IMR-90 (cell line): ENCODE results near the gene PGGT1B. TPM values are rescaled to one million over a fixed set of nuclear protein-coding genes. Genes with fewer than 3 reads are reported as not detected.

Experiments
- ATAC-seq: fragments of 200-7000 bp; cut with Tn5 transposase; 2 replicates; pipeline ENCODE4 v1.9.1; 2020; ENCODE audit warnings: low read depth, mild to moderate bottlenecking, moderate library complexity
- BruUV-seq: library from RNA; stranded (reverse); fragments of 400-500 nt; replicated peaks from 2 replicates; lab custom pipeline; 2021; lab: Mats Ljungman, UMichigan
- CTCF ChIA-PET: fragments of 300-600 bp; formaldehyde crosslinking; extraction: SDS; loops from one replicate; lab custom pipeline; 2021; ENCODE audit warnings: antibody characterized with exemption; lab: Yijun Ruan, JAX
- POLR2A ChIA-PET: fragments of 300-600 bp; sonication (Branson Sonifier 250); formaldehyde crosslinking; loops from one replicate; lab custom pipeline; 2022; ENCODE audit warnings: antibody characterized with exemption; ENCODE audit not compliant: unreplicated experiment; lab: Charles Lee
- DNase-seq: peaks from one replicate; pipeline ENCODE4 v3.0.0; 2013
- H2AFZ ChIP-seq: replicated peaks from 2 replicates; pipeline ENCODE3; 2013; ENCODE audit warnings: low read length, mild to moderate bottlenecking; ENCODE audit not compliant: poor library complexity
- H2AK5ac ChIP-seq: 2 replicates; pipeline ENCODE4 v1.6.1; 2013; ENCODE audit warnings: low read depth, low read length, inconsistent platforms
- H2AK9ac ChIP-seq: replicated peaks from 2 replicates; pipeline ENCODE3; 2013; ENCODE audit warnings: mild to moderate bottlenecking, low read depth, low read length, moderate library complexity; ENCODE audit not compliant: poor library complexity
- H2BK120ac ChIP-seq: 2 replicates; pipeline ENCODE4 v1.6.1; 2013; ENCODE audit warnings: low read depth, low read length, inconsistent platforms
- H2BK15ac ChIP-seq: 3 replicates; pipeline ENCODE4 v1.6.1; 2013; ENCODE audit warnings: low read depth, low read length, inconsistent platforms
- H2BK20ac ChIP-seq: 2 replicates; pipeline ENCODE4 v1.6.1; 2013; ENCODE audit warnings: low read depth, mild to moderate bottlenecking, inconsistent platforms, low read length, moderate library complexity
- H2BK5ac ChIP-seq: 2 replicates; pipeline ENCODE4 v1.6.1; 2013; ENCODE audit warnings: mild to moderate bottlenecking, low read depth, low read length, inconsistent platforms; ENCODE audit not compliant: poor library complexity, severe bottlenecking
- H3K14ac ChIP-seq: replicated peaks from 2 replicates; pipeline ENCODE4 v1.6.1; 2013; ENCODE audit warnings: low read depth, low read length, inconsistent platforms
- H3K18ac ChIP-seq: 2 replicates; pipeline ENCODE4 v1.6.1; 2013; ENCODE audit warnings: low read depth, low read length, control low read depth
- H3K23ac ChIP-seq: 2 replicates; pipeline ENCODE4 v1.6.1; 2013; ENCODE audit warnings: low read depth, low read length, inconsistent platforms
- H3K27ac ChIP-seq: 2 replicates; pipeline ENCODE4 v1.5.1; 2013; ENCODE audit warnings: mild to moderate bottlenecking, control low read depth, low read length; ENCODE audit not compliant: insufficient read depth
- H3K27me3 ChIP-seq: 2 replicates; pipeline ENCODE4 v1.6.1; 2013; ENCODE audit warnings: low read length; ENCODE audit not compliant: control insufficient read depth, insufficient read depth
- H3K36me3 ChIP-seq: 2 replicates; pipeline ENCODE4 v1.6.1; 2013; ENCODE audit warnings: low read length, mixed read lengths; ENCODE audit not compliant: control insufficient read depth, insufficient read depth
- H3K4ac ChIP-seq: 2 replicates; pipeline ENCODE4 v1.6.1; 2013; ENCODE audit warnings: low read depth, low read length, inconsistent platforms
- H3K4me1 ChIP-seq: 2 replicates; pipeline ENCODE4 v1.6.1; 2013; ENCODE audit warnings: low read length, mixed read lengths; ENCODE audit not compliant: control insufficient read depth, insufficient read depth
- H3K4me2 ChIP-seq: 2 replicates; pipeline ENCODE4 v1.6.1; 2013; ENCODE audit warnings: low read depth, mild to moderate bottlenecking, control low read depth, low read length, moderate library complexity
- H3K4me3 ChIP-seq: 2 replicates; pipeline ENCODE4 v1.5.1; 2013; ENCODE audit warnings: low read depth, mild to moderate bottlenecking, control low read depth, low read length, moderate library complexity; ENCODE audit not compliant: insufficient read depth
- H3K56ac ChIP-seq: 2 replicates; pipeline ENCODE4 v1.6.1; 2013; ENCODE audit warnings: low read length, inconsistent platforms; ENCODE audit not compliant: insufficient read depth; ENCODE audit errors: extremely low read depth
- H3K79me1 ChIP-seq, 2 experiments: 2 replicates each; pipeline ENCODE4 v1.6.1; 2013; ENCODE audit warnings: low read length in 2 of 2, inconsistent platforms in 1 of 2, low read depth in 1 of 2
- H3K9ac ChIP-seq: 2 replicates; pipeline ENCODE4 v1.6.1; 2013; ENCODE audit warnings: low read depth, low read length, control low read depth
- H3K9me1 ChIP-seq: 2 replicates; pipeline ENCODE4 v1.6.1; 2013; ENCODE audit warnings: low read length, inconsistent platforms; ENCODE audit not compliant: insufficient read depth
- H3K9me3 ChIP-seq: 2 replicates; pipeline ENCODE4 v1.6.1; 2013; ENCODE audit warnings: low read length; ENCODE audit not compliant: control insufficient read depth, insufficient read depth
- H4K20me1 ChIP-seq: 2 replicates; pipeline ENCODE4 v1.6.1; 2013; ENCODE audit warnings: low read length, inconsistent platforms; ENCODE audit not compliant: insufficient read depth
- H4K5ac ChIP-seq: 2 replicates; pipeline ENCODE4 v1.6.1; 2013; ENCODE audit warnings: mild to moderate bottlenecking, low read depth, low read length, control low read depth
- H4K8ac ChIP-seq, 2 experiments: 2 replicates each; pipeline ENCODE4 v1.6.1; 2013; ENCODE audit warnings: low read depth in 2 of 2, low read length in 2 of 2, control low read depth in 1 of 2, inconsistent platforms in 1 of 2
- H4K91ac ChIP-seq: 2 replicates; pipeline ENCODE4 v1.6.1; 2013; ENCODE audit warnings: low read depth, low read length, inconsistent platforms; ENCODE audit not compliant: insufficient read depth
- BHLHE40 ChIP-seq: fragments of 150-350 bp; IDR thresholded peaks from 2 replicates; pipeline ENCODE4 v1.6.1; 2016; ENCODE audit warnings: mild to moderate bottlenecking, low read depth, low read length
- CEBPB ChIP-seq: IDR thresholded peaks from 2 replicates; pipeline ENCODE4 v1.6.1; 2012; ENCODE audit warnings: low read depth, low read length, improper control_type of control experiment
- CHD1 ChIP-seq: IDR thresholded peaks from 2 replicates; pipeline ENCODE4 v1.6.1; 2012; ENCODE audit warnings: low read depth, low read length, improper control_type of control experiment
- FOS ChIP-seq: fragments of 150-350 bp; IDR thresholded peaks from 2 replicates; pipeline ENCODE4 v1.6.1; 2016; ENCODE audit warnings: low read depth, low read length
- MAZ ChIP-seq: IDR thresholded peaks from 2 replicates; pipeline ENCODE4 v1.6.1; 2012; ENCODE audit warnings: low read depth, mild to moderate bottlenecking, low read length, improper control_type of control experiment, moderate library complexity, borderline replicate concordance
- MXI1 ChIP-seq: IDR thresholded peaks from 2 replicates; pipeline ENCODE4 v1.6.1; 2012; ENCODE audit warnings: low read depth, mild to moderate bottlenecking, low read length, moderate library complexity, borderline replicate concordance
- NFE2L2 ChIP-seq: fragments of 150-350 bp; IDR thresholded peaks from 2 replicates; pipeline ENCODE4 v1.6.1; 2016; ENCODE audit warnings: low read depth, mild to moderate bottlenecking, low read length
- POLR2A ChIP-seq: IDR thresholded peaks from 2 replicates; pipeline ENCODE4 v1.6.1; 2012; ENCODE audit warnings: mild to moderate bottlenecking, low read depth, low read length
- RAD21 ChIP-seq: IDR thresholded peaks from 2 replicates; pipeline ENCODE4 v1.6.1; 2012; ENCODE audit warnings: low read length, improper control_type of control experiment
- SMC3 ChIP-seq: fragments of 150-350 bp; IDR thresholded peaks from 2 replicates; pipeline ENCODE4 v1.6.1; 2016; ENCODE audit warnings: low read depth, mild to moderate bottlenecking, antibody characterized with exemption, low read length, moderate library complexity
- WGBS, 2 experiments: methylation state at CpG; one replicate each; pipeline versions ENCODE4 v1.1.5 to v1.1.7; 2013; ENCODE audit warnings: missing lambda C conversion rate in 2 of 2; ENCODE audit not compliant: insufficient read length in 1 of 2; ENCODE audit errors: extremely low coverage in 2 of 2; 5-methylcytosine and 5-hydroxymethylcytosine counted together
- dilution Hi-C: fragments of 300-500 bp; cut with HindIII; formaldehyde crosslinking; loops from one replicate; pipeline ENCODE4 v1.14.3; 2018; ENCODE audit warnings: low sequenced_read_pairs; ENCODE audit not compliant: unreplicated experiment
- in situ Hi-C: fragments of 300-500 bp; cut with MboI; formaldehyde crosslinking; loops from 3 replicates; pipeline ENCODE4 v1.14.3; 2019; ENCODE audit warnings: low sequenced_read_pairs, inconsistent platforms, mixed read lengths
- intact Hi-C: fragments of 100-400 bp; cut with micrococcal nuclease; formaldehyde crosslinking; loops from 2 replicates; pipeline ENCODE4 v1.10.0; 2022
- polyA plus RNA-seq, 3 experiments: library from polyadenylated mRNA; depleted of rRNA; stranded (reverse); fragments of >200 nt; gene quantifications; 2 replicates each; pipeline ENCODE4 v1.2.3, GENCODE V29; 2012; ENCODE audit warnings: low replicate concordance in 1 of 3
- total RNA-seq: library from RNA; depleted of rRNA; stranded (reverse); fragments of >200 nt; gene quantifications from 2 replicates; pipeline ENCODE4 v1.2.3, GENCODE V29; 2012
- TF ChIP-seq, protein P1 (sequence below): fragments of 150-350 bp; IDR thresholded peaks from 2 replicates; pipeline ENCODE4 v1.6.1; 2017; ENCODE audit warnings: mild to moderate bottlenecking, antibody characterized with exemption, low read length, low read depth

Gene PGGT1B
- total and polyA plus RNA-seq, 2 of the 4 experiments (the other 2 are of a cell fraction): 2.1 to 19.2 TPM

DNA sequence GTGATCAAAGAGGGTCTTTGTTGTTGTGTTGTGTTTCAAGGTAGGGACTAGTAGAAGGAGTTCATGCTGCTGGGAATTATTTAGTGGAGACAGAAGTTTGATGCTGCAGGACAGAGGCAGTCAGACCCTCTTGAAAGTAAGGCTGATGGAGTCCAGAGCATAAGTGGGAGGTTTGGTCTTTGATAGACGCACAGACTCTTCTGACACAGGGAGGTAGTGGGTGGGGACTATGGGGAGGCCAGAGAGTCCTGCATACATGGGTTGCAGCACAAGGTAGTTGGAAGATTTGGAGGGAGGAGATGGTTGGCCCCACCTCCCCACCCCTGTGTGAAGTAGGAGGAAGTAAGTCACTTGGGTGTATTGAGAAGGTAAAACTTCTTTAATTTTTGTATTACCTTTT, 36.1 kb upstream of the PGGT1B start:
- Histone ChIP-seq H2BK15ac (no peak overlapping the region), H2BK20ac (no peak overlapping the region), H3K4ac (no peak overlapping the region), H3K9me1 (no peaks in the 10 kb centered on the region), H3K23ac (no peak overlapping the region), H3K79me1 (peaks cover 16 to 21% of the 10 kb centered on the region in 2 experiments), H3K27me3 (peaks cover 6% of the 10 kb centered on the region), H2AK9ac (no peak overlapping the region), H4K8ac (no peak overlapping the region), H3K9ac (no peak overlapping the region), H3K4me3 (no peak overlapping the region), H2BK5ac (no peak overlapping the region), H3K14ac (no peak overlapping the region), H4K5ac (no peak overlapping the region), H3K36me3 (no peaks in the 10 kb centered on the region), H3K4me1 (no peaks in the 10 kb centered on the region), H3K4me2 (no peak overlapping the region), H3K18ac (no peak overlapping the region), H2AK5ac (no peak overlapping the region), H3K56ac (no peak overlapping the region), H2BK120ac (no peak overlapping the region), H3K27ac (no peak overlapping the region), H2AFZ (peak overlapping the region; percentile 42), H3K9me3 (no peaks in the 10 kb centered on the region), H4K91ac (no peak overlapping the region), H4K20me1 (no peaks in the 10 kb centered on the region)
- DNase-seq (no peak), ATAC-seq (no peak)
- WGBS, 2 experiments: 100% methylated on average over 1 of the region's 1 CpG; no CpG with 5 or more reads in 1 of the 2 experiments
- dilution Hi-C loops (no loop called here), in situ Hi-C loops (loop anchor here (25.0 kb wide), 1 partner anchor 538 kb away; the partner anchor contains the start of genes AP3S1 and ATG12), intact Hi-C loops (loop anchor here (5.0 kb wide), 2 partner anchors 37 to 543 kb away; partner anchors contain the start of genes AP3S1, ATG12 and PGGT1B)
- TF ChIP-seq MXI1 (no peak), POLR2A (no peak), FOS (no peak), CEBPB (no peak), CHD1 (no peak), NFE2L2 (no peak), RAD21 (no peak), SMC3 (no peak), BHLHE40 (no peak), MAZ (no peak)
- TF ChIP-seq, protein P1, sequence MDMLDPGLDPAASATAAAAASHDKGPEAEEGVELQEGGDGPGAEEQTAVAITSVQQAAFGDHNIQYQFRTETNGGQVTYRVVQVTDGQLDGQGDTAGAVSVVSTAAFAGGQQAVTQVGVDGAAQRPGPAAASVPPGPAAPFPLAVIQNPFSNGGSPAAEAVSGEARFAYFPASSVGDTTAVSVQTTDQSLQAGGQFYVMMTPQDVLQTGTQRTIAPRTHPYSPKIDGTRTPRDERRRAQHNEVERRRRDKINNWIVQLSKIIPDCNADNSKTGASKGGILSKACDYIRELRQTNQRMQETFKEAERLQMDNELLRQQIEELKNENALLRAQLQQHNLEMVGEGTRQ: no peak
- CTCF ChIA-PET: no interaction called here
- POLR2A ChIA-PET: no interaction called here
- no TSS peak for BruUV-seq
